HL-60 (cell line): ENCODE measurements around the gene TPCN2.

Experiments used
- DNase-seq, 2 experiments: peaks; one replicate each; pipeline ENCODE4 v3.0.0-alpha.2; 2010 to 2020; ENCODE audit warnings: low read depth in 1 of 2, low spot score in 1 of 2
- H3K27ac ChIP-seq: fragments of 250-450 bp; sonication (Bioruptor Pico); replicated peaks from 2 replicates; pipeline ENCODE4 v1.5.1; 2020; ENCODE audit warnings: mild to moderate bottlenecking, moderate library complexity
- H3K27me3 ChIP-seq: fragments of 250-450 bp; sonication (Bioruptor Pico); 2 replicates; pipeline ENCODE4 v1.5.1; 2021; ENCODE audit warnings: mild to moderate bottlenecking, moderate library complexity; ENCODE audit not compliant: insufficient read depth, poor library complexity, severe bottlenecking
- H3K4me3 ChIP-seq: replicated peaks from 2 replicates; pipeline ENCODE4 v1.5.1; 2011; ENCODE audit warnings: mild to moderate bottlenecking, control low read depth, low read length; ENCODE audit not compliant: insufficient read depth
- CTCF ChIP-seq: IDR thresholded peaks from one replicate; pipeline ENCODE4 v1.5.1; 2011; ENCODE audit warnings: low read length, control low read depth, inconsistent platforms; ENCODE audit not compliant: insufficient read depth
- GABPA ChIP-seq: IDR thresholded peaks from 2 replicates; pipeline ENCODE4 v1.6.1; 2012; ENCODE audit warnings: low read depth
- POLR2AphosphoS5 ChIP-seq: IDR thresholded peaks from 2 replicates; pipeline ENCODE4 v1.6.1; 2012; ENCODE audit warnings: low read depth
- REST ChIP-seq: IDR thresholded peaks from 2 replicates; pipeline ENCODE4 v1.6.1; 2012; ENCODE audit warnings: low read depth; ENCODE audit not compliant: insufficient replicate concordance
- SPI1 ChIP-seq: IDR thresholded peaks from 2 replicates; pipeline ENCODE4 v1.6.1; 2012; ENCODE audit warnings: low read depth, mild to moderate bottlenecking, borderline replicate concordance

TPCN2 gene

GRCh38 chr11:69167130-69167915 lies 118.6 kb downstream of the TPCN2 start:
- TF ChIP-seq CTCF (no peak), GABPA (no peak), REST (no peak), SPI1 (no peak), POLR2AphosphoS5 (no peak)
- DNase-seq = no peak
- H3K4me3 ChIP-seq = no peak overlapping the region
- H3K27ac ChIP-seq = no peak overlapping the region
- no peaks in the 10 kb centered on the region for H3K27me3 ChIP-seq

GRCh38 chr11:69167916-69168691 lies 119.4 kb downstream of the TPCN2 start:
- Histone ChIP-seq H3K27ac (no peak overlapping the region), H3K27me3 (no peaks in the 10 kb centered on the region), H3K4me3 (no peak overlapping the region)
- TF ChIP-seq CTCF (no peak), POLR2AphosphoS5 (no peak), GABPA (no peak), REST (no peak), SPI1 (no peak)
- no peak for DNase-seq

- H3K4me3 ChIP-seq = no peak overlapping the region
- no peak for DNase-seq
- no peaks in the 10 kb centered on the region for H3K27me3 ChIP-seq
- no peak overlapping the region for H3K27ac ChIP-seq
- no peak for TF ChIP-seq SPI1
- no peak for TF ChIP-seq GABPA
- no peak for TF ChIP-seq POLR2AphosphoS5
- no peak for TF ChIP-seq CTCF
- TF ChIP-seq REST = no peak
Measured at GRCh38 chr11:69169479-69169878, 120.7 kb downstream of the TPCN2 start.
